Omental fat pad (tissue), 4 donors: ENCODE measurements around the gene AMBP. TPM values are rescaled to one million over a fixed set of nuclear protein-coding genes. Genes with fewer than 3 reads are reported as not detected.

Source experiments
- ATAC-seq: fragments of 150-250 bp; one replicate; pipeline ENCODE4 v1.9.1; 2016; ENCODE audit warnings: mild to moderate bottlenecking, moderate library complexity; ENCODE audit not compliant: low FRiP score
- DNase-seq: peaks from one replicate; pipeline ENCODE4 v3.0.0-alpha.2; 2019; ENCODE audit warnings: low spot score
- CTCF ChIP-seq, 3 donors: fragments of 450-650 bp; IDR thresholded peaks; one replicate each; pipeline ENCODE4 v1.5.1; 2016 to 2017; ENCODE audit warnings: antibody characterized with exemption in 3 of 3, mild to moderate bottlenecking in 3 of 3, moderate library complexity in 2 of 3
- total RNA-seq, 4 donors: library from RNA; depleted of rRNA; stranded (reverse); fragments of >200 nt; gene quantifications; one replicate each; pipeline ENCODE4 v1.1.0, GENCODE V29; 2016

The AMBP gene
- total RNA-seq, 4 donors from 2014 or later, result not detected

GRCh38 chr9:114080773-114081440 is 2.8 kb upstream of the AMBP start:
- DNase-seq (no peak), ATAC-seq (no peak)
- no peak for TF ChIP-seq CTCF (IDR thresholded peaks at IDR 0.05)

GRCh38 chr9:114080195-114080772 is 2.2 kb upstream of the AMBP start:
- ATAC-seq (no peak), DNase-seq (no peak)
- TF ChIP-seq CTCF (IDR thresholded peaks at IDR 0.05), result no peak

- no peak for TF ChIP-seq CTCF (IDR thresholded peaks at IDR 0.05)
- DNase-seq, result no peak
- ATAC-seq, result no peak
Measured at GRCh38 chr9:114078781-114079156, 669 bp upstream of the AMBP start.

GRCh38 chr9:114077162-114077837 is 800 bp downstream of the AMBP start:
- DNase-seq, result no peak
- no peak for ATAC-seq
- no peak for TF ChIP-seq CTCF (IDR thresholded peaks at IDR 0.05)

GRCh38 chr9:114076237-114077161 is 1.6 kb downstream of the AMBP start:
- DNase-seq (no peak), ATAC-seq (no peak)
- TF ChIP-seq CTCF (IDR thresholded peaks at IDR 0.05), result no peak

GRCh38 chr9:114075602-114076001 is 2.5 kb downstream of the AMBP start:
- ATAC-seq, result no peak
- DNase-seq, result no peak
- no peak for TF ChIP-seq CTCF (IDR thresholded peaks at IDR 0.05)
